HG02763 (cell line): ENCODE results near the gene RPS21.

Experiments
- ATAC-seq: cut with Tn5 transposase; IDR thresholded peaks from one replicate; pipeline ENCODE4 v1.9.1; 2021; ENCODE audit warnings: mild to moderate bottlenecking, moderate library complexity; ENCODE audit not compliant: unreplicated experiment

Gene RPS21

GRCh38 chr20:62377064-62377461 is 9.8 kb upstream of the RPS21 start:
- no peak for ATAC-seq

GRCh38 chr20:62377615-62378178 is 9.2 kb upstream of the RPS21 start:
- no peak for ATAC-seq

- no peak for ATAC-seq
Measured at GRCh38 chr20:62378215-62378614, 8.7 kb upstream of the RPS21 start.

DNA sequence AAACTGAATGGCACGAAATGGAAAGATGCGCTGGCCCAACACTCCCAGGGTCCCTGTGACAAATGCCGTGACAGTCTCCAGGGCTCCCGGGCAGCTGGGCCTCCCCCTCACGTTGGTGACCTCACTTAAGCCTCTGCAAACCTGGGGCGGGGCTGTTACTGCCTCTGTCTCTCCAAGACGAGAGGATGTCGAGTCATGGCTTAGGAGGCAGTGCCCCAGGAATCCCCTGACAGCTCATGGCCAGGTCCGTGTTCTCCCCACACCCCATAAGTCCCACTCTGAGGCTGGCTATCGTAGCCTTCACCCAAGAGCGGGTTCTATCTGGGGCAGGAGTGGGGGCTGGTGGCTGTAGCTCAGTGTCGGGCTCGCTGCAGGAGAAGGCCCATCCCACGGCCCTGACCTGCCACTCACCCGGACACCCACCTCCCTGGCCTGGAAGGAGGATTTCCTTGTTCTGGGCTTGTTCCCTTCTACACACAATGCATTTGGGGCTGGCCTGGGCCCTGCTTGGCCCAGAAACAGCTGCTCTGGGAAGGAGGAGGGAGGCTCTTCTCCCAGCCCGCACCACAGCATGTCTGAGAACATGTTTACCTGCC is 5.6 kb upstream of the RPS21 start:
- ATAC-seq: no peak

- no peak for ATAC-seq
Measured at GRCh38 chr20:62381842-62382241, 5.1 kb upstream of the RPS21 start.

GRCh38 chr20:62382306-62383198 is 4.4 kb upstream of the RPS21 start:
- ATAC-seq: no peak

DNA sequence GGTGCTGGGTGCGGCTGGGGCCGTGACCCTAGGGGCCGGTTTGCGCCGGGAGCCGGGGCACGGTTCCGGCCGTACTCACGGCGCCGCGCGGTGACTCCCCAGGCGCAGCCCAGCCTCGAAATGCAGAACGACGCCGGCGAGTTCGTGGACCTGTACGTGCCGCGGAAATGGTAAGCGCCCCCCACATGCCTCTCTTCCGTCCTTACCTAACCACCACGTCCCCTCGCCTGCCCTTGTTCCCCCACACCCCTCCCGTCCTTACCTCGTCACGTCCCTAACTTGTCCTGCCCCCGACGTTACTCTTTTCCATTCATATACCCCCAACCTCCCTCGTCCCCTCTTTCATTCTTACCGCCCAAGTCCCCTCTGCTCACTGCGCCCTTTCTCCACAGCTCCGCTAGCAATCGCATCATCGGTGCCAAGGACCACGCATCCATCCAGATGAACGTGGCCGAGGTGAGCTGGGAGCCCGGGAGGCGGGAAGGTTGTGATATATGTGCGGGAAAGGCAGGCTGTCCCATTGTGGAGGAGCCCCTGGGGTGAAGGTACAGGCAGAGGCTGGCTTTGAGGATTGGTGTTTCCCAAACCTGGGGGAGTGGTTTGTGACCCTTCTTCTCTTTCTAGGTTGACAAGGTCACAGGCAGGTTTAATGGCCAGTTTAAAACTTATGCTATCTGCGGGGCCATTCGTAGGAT is 463 bp downstream of the RPS21 start:
- no peak for ATAC-seq

- no peak for ATAC-seq
Measured at GRCh38 chr20:62387933-62388635, 1.2 kb downstream of the RPS21 start.

DNA sequence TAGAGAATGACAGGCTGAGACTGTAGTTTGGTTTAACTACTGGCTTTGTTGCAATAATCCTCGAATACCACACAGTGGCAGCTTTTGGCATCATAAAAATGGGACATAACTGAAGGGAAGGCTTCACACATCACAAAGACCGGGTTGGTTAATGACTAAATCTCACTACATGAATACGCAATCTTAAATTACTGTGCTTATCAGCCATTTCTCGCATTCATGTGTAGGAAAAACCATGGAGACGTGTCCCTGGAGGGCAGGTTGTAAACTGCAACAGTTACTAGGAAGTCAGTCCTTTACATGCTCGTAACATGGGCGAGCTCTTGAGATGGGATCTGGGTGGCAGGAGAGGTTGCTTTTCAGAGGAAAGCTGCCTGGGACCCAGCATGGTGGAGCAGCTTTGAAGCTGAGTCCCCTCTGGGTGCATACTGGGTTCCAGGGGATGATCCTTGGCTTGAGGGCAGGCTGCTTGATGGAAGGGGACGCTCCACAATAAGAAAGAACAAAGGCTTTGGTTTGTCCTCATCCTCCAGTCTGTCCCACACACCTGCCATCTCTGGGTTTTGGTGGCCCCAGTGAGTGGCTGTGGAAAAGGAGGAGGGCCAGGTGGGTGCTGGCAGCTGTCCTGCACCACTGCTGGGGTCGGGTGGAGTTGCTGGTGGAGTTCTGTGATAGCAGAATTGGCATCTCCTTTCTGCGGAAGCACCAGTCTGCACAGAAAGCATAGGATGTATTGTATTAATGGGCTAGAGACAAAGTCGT is 2.1 kb downstream of the RPS21 start:
- no peak for ATAC-seq

DNA sequence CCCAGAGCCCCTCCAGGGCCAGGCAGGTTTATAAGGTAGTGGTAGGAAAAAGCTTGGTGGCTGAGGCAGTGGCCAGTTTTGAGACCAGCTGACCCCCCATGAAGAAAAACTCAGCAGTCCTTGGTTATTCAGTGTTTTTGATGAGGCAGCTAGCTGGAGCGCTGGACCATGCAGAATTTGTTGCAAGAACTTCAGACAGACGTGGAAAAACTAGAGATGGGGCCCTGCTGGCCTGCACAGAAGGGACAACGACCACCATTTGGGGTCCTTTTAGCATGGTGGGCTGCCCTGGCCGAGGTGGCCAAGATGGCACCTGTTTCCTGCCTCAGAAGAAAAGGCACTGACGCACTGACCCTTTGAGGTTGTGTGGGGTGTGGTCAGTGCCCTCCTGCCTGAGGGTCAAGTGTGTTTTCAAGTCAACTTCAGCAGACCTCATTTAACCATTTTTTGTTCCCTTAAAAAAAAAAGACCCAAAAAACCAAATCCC is 2.7 kb downstream of the RPS21 start:
- ATAC-seq: no peak

DNA sequence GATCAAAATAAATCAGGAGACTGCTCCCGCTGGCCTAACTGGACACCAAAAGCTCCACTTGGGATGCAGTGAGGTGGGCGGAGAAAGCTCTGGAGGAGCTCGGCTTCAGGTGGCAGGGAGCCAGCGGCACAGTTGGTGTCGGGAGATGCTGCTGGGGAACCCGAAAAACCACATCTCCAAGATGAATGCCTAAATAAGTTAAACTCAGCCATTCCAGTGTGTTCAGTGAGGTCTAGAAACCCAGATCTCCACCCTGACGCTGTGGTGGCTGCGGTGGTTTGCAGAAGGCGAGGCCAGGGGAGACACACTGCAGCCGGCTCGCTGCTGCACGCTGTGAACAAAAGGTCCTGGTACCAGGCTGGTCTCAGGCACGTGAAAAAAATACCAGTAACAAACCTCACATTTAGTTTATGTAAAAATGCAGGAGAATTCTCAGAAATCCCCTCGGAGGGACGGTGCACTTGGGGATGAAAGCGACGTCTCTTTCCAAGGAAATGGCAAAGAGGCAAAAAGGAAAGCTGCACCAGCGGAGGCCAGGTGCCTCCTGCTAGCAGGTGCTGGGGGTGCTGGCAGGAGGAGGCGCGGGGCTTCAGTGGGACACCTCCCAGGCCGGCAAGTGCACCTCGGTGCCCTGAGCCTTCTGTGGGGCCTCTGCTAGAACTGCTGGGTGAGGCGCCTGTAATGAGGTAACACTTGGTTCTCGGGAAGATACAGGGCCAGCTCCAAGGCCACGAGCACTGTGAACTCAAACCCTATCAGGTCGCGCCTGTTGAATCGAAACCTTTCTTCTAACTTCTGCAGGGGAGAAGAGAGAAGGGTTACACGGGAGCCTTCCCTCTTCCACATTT is 3.6 kb downstream of the RPS21 start:
- ATAC-seq: no peak

- ATAC-seq: no peak
Measured at GRCh38 chr20:62391165-62392076, 4.5 kb downstream of the RPS21 start.

- no peak for ATAC-seq
Measured at GRCh38 chr20:62392077-62392418, 5.1 kb downstream of the RPS21 start.

GRCh38 chr20:62392621-62393334 is 5.9 kb downstream of the RPS21 start:
- no peak for ATAC-seq

DNA sequence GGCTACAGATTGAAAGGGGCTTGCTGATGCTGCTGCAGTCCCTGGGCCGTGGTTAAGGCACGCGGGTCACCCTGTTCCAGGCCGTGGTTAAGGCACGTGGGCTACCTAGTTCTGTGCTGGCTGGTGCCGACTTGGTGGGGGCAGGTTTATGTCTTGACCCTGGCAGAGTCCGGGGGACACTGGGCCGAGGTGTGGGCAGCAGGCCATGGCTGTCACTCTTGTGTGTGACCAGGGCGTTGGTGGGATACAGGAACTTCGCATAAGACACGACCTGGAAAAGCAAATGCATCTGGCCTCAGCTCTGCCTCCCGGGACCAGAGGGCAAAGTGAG is 6.4 kb downstream of the RPS21 start:
- no peak for ATAC-seq

DNA sequence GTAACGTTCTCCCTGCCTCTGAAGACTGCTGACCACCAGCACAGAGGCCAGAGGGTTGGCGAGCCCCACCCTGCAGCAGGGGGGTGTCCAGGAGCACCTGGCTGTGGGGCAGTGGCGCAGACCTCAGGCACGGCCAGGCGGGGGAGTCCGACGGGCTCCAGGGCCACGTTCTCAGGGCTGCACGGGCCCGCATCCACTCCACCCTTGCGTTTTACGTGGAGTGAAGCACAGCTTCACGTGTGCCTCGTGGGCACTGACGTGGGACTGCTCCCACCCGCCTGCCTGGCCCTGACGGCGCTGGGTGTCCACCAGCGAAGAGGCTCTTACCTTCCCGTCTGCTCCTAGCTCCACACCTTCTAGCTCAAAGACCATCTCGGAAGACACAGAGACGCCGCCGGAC is 6.9 kb downstream of the RPS21 start:
- ATAC-seq: no peak
